ENCODE measurements around the gene SAMD9L. TPM values are rescaled to one million over a fixed set of nuclear protein-coding genes. Genes with fewer than 3 reads are reported as not detected.
A peak's percentile ranks its signal among the peaks of the same experiment; 100 is the strongest.

SAMD9L gene
- total and polyA plus RNA-seq, 2 donors: 5.0 to 25.5 TPM

GRCh38 chr7:93161181-93161762 is 13.1 kb upstream of the SAMD9L start:
- DNase-seq (ENCODE audit: extremely low spot score): no peak
- H3K4me1 ChIP-seq (ENCODE audit: insufficient read depth): no peaks in the 10 kb centered on the region
- 62% methylated on average over 3 of the region's 3 CpGs for WGBS
- no peaks in the 10 kb centered on the region for H3K36me3 ChIP-seq (ENCODE audit: insufficient read depth)
- no peak overlapping the region for H3K27ac ChIP-seq (ENCODE audit: low read depth)
- no peak overlapping the region for H3K4me3 ChIP-seq (ENCODE audit: low read depth, low read length)

- Histone ChIP-seq H3K27ac (ENCODE audit: low read depth) (no peak overlapping the region), H3K4me3 (ENCODE audit: low read depth, low read length) (no peak overlapping the region), H3K36me3 (ENCODE audit: insufficient read depth) (no peaks in the 10 kb centered on the region), H3K4me1 (ENCODE audit: insufficient read depth) (no peaks in the 10 kb centered on the region)
- 67% methylated on average over 1 of the region's 1 CpG for WGBS
- no peak for DNase-seq (ENCODE audit: extremely low spot score)
These were observed 12.2 kb upstream of the SAMD9L start for GRCh38 chr7:93160410-93160809.

GRCh38 chr7:93159490-93159889 is 11.3 kb upstream of the SAMD9L start:
- Histone ChIP-seq H3K27ac (ENCODE audit: low read depth) (no peak overlapping the region), H3K4me3 (ENCODE audit: low read depth, low read length) (no peak overlapping the region), H3K36me3 (ENCODE audit: insufficient read depth) (no peaks in the 10 kb centered on the region), H3K4me1 (ENCODE audit: insufficient read depth) (no peaks in the 10 kb centered on the region)
- DNase-seq (ENCODE audit: extremely low spot score): no peak
- WGBS: 31% methylated on average over 3 of the region's 3 CpGs

- no peak for DNase-seq (ENCODE audit: extremely low spot score)
- Histone ChIP-seq H3K27ac (ENCODE audit: low read depth) (no peak overlapping the region), H3K4me3 (ENCODE audit: low read depth, low read length) (no peak overlapping the region), H3K4me1 (ENCODE audit: insufficient read depth) (no peaks in the 10 kb centered on the region), H3K36me3 (ENCODE audit: insufficient read depth) (no peaks in the 10 kb centered on the region)
- 53% methylated on average over 1 of the region's 1 CpG for WGBS
These were observed 8.7 kb upstream of the SAMD9L start for GRCh38 chr7:93156884-93157283.

- Histone ChIP-seq H3K36me3 (ENCODE audit: insufficient read depth) (no peaks in the 10 kb centered on the region), H3K4me3 (ENCODE audit: low read depth, low read length) (no peak overlapping the region), H3K27ac (ENCODE audit: low read depth) (no peak overlapping the region), H3K4me1 (ENCODE audit: insufficient read depth) (no peaks in the 10 kb centered on the region)
- WGBS: 89% methylated on average over 1 of the region's 1 CpG
- no peak for DNase-seq (ENCODE audit: extremely low spot score)
These were observed 2.1 kb upstream of the SAMD9L start for GRCh38 chr7:93150200-93150835.

- Histone ChIP-seq H3K27ac (ENCODE audit: low read depth) (no peak overlapping the region), H3K36me3 (ENCODE audit: insufficient read depth) (peaks cover 3% of the 10 kb centered on the region), H3K4me3 (ENCODE audit: low read depth, low read length) (no peak overlapping the region), H3K4me1 (ENCODE audit: insufficient read depth) (no peaks in the 10 kb centered on the region)
- whole genome bisulfite sequencing: 78% methylated on average over 3 of the region's 3 CpGs
- no peak for DNase-seq (ENCODE audit: extremely low spot score)
These were observed 542 bp upstream of the SAMD9L start for GRCh38 chr7:93148727-93149126.

GRCh38 chr7:93147363-93147762 is 822 bp downstream of the SAMD9L start:
- no peaks in the 10 kb centered on the region for H3K4me1 ChIP-seq (ENCODE audit: insufficient read depth)
- DNase-seq (ENCODE audit: extremely low spot score): no peak
- 21% methylated on average over 3 of the region's 3 CpGs for WGBS
- H3K36me3 ChIP-seq (ENCODE audit: insufficient read depth): peaks cover 6% of the 10 kb centered on the region
- no peak overlapping the region for H3K27ac ChIP-seq (ENCODE audit: low read depth)
- H3K4me3 ChIP-seq (ENCODE audit: low read depth, low read length): peak overlapping the region; percentile 41

GRCh38 chr7:93146472-93147141 is 1.6 kb downstream of the SAMD9L start:
- DNase-seq (ENCODE audit: extremely low spot score): no peak
- 53% methylated on average over 5 of the region's 5 CpGs for WGBS

GRCh38 chr7:93146036-93146435 is 2.1 kb downstream of the SAMD9L start:
- Histone ChIP-seq H3K4me3 (ENCODE audit: low read depth, low read length) (no peak overlapping the region), H3K36me3 (ENCODE audit: insufficient read depth) (peaks cover 10% of the 10 kb centered on the region), H3K27ac (ENCODE audit: low read depth) (no peak overlapping the region), H3K4me1 (ENCODE audit: insufficient read depth) (no peaks in the 10 kb centered on the region)
- no peak for DNase-seq (ENCODE audit: extremely low spot score)
- WGBS: 38% methylated on average over 1 of the region's 1 CpG

More at GRCh38 chr7:93146472-93147141, 1.6 kb downstream of the SAMD9L start:
- H3K27ac ChIP-seq (ENCODE audit: low read depth): no peak overlapping the region
- H3K4me3 ChIP-seq (ENCODE audit: low read depth, low read length): no peak overlapping the region
- H3K4me1 ChIP-seq (ENCODE audit: insufficient read depth): no peaks in the 10 kb centered on the region
- H3K36me3 ChIP-seq (ENCODE audit: insufficient read depth): peaks cover 8% of the 10 kb centered on the region

- no peak overlapping the region for H3K4me3 ChIP-seq (ENCODE audit: low read depth, low read length)
- no peaks in the 10 kb centered on the region for H3K4me1 ChIP-seq (ENCODE audit: insufficient read depth)
- peaks cover 10% of the 10 kb centered on the region for H3K36me3 ChIP-seq (ENCODE audit: insufficient read depth)
- no peak overlapping the region for H3K27ac ChIP-seq (ENCODE audit: low read depth)
- 53% methylated on average over 3 of the region's 3 CpGs for WGBS
- no peak for DNase-seq (ENCODE audit: extremely low spot score)
These were observed 2.8 kb downstream of the SAMD9L start for GRCh38 chr7:93145354-93145753.

- Histone ChIP-seq H3K27ac (ENCODE audit: low read depth) (no peak overlapping the region), H3K4me1 (ENCODE audit: insufficient read depth) (no peaks in the 10 kb centered on the region), H3K4me3 (ENCODE audit: low read depth, low read length) (no peak overlapping the region), H3K36me3 (ENCODE audit: insufficient read depth) (peaks cover 10% of the 10 kb centered on the region)
- no peak for DNase-seq (ENCODE audit: extremely low spot score)
- 95% methylated on average over 1 of the region's 1 CpG for WGBS
These were observed 6.1 kb downstream of the SAMD9L start for GRCh38 chr7:93142127-93142526.

GRCh38 chr7:93140582-93141191 is 7.5 kb downstream of the SAMD9L start:
- no peaks in the 10 kb centered on the region for H3K4me1 ChIP-seq (ENCODE audit: insufficient read depth)
- DNase-seq (ENCODE audit: extremely low spot score): no peak
- peaks cover 13% of the 10 kb centered on the region for H3K36me3 ChIP-seq (ENCODE audit: insufficient read depth)
- no peak overlapping the region for H3K27ac ChIP-seq (ENCODE audit: low read depth)
- WGBS: 93% methylated on average over 3 of the region's 3 CpGs
- no peak overlapping the region for H3K4me3 ChIP-seq (ENCODE audit: low read depth, low read length)

GRCh38 chr7:93138576-93138975 is 9.6 kb downstream of the SAMD9L start:
- peaks cover 10% of the 10 kb centered on the region for H3K36me3 ChIP-seq (ENCODE audit: insufficient read depth)
- WGBS: 92% methylated on average over 4 of the region's 4 CpGs
- H3K4me3 ChIP-seq (ENCODE audit: low read depth, low read length): no peak overlapping the region
- DNase-seq (ENCODE audit: extremely low spot score): no peak
- H3K4me1 ChIP-seq (ENCODE audit: insufficient read depth): no peaks in the 10 kb centered on the region
- H3K27ac ChIP-seq (ENCODE audit: low read depth): no peak overlapping the region

GRCh38 chr7:93133005-93133404 is 15.2 kb downstream of the SAMD9L start:
- Histone ChIP-seq H3K27ac (ENCODE audit: low read depth) (no peak overlapping the region), H3K4me3 (ENCODE audit: low read depth, low read length) (no peak overlapping the region), H3K4me1 (ENCODE audit: insufficient read depth) (no peaks in the 10 kb centered on the region), H3K36me3 (ENCODE audit: insufficient read depth) (peaks cover 3% of the 10 kb centered on the region)
- WGBS: 88% methylated on average over 1 of the region's 1 CpG
- no peak for DNase-seq (ENCODE audit: extremely low spot score)

All from urinary bladder (tissue), 4 donors.